GM12878 (cell line): ENCODE results near the gene ITSN2. TPM values are rescaled to one million over a fixed set of nuclear protein-coding genes. Genes with fewer than 3 reads are reported as not detected.

Experiments used
- BCLAF1 ChIP-seq: fragments of 450-650 bp; IDR thresholded peaks from 2 replicates; pipeline ENCODE4 v1.6.1; 2017; ENCODE audit warnings: antibody characterized with exemption, mild to moderate bottlenecking, moderate library complexity
- BHLHE40 ChIP-seq, 2 experiments: fragments of 450-650 bp in 1 of 2; IDR thresholded peaks; 2 replicates each; pipeline ENCODE4 v1.6.1; 2011 to 2017; ENCODE audit warnings: low read depth in 2 of 2, borderline replicate concordance in 1 of 2, improper control_type of control experiment in 1 of 2, low read length in 1 of 2, mild to moderate bottlenecking in 1 of 2
- BMI1 ChIP-seq: fragments of 450-650 bp; IDR thresholded peaks from 2 replicates; pipeline ENCODE4 v1.6.1; 2016; ENCODE audit warnings: mild to moderate bottlenecking, moderate library complexity, borderline replicate concordance
- DPF2 ChIP-seq: fragments of 450-650 bp; IDR thresholded peaks from 2 replicates; pipeline ENCODE4 v1.6.1; 2017; ENCODE audit warnings: mild to moderate bottlenecking
- FOXK2 ChIP-seq: fragments of 450-650 bp; IDR thresholded peaks from 2 replicates; pipeline ENCODE4 v1.6.1; 2017; ENCODE audit warnings: mild to moderate bottlenecking, moderate library complexity
- HDAC6 ChIP-seq: fragments of 200-600 bp; sonication (generic); IDR thresholded peaks from one replicate; pipeline ENCODE4 v1.8.0; 2017; ENCODE audit warnings: antibody characterized with exemption; ENCODE audit not compliant: unreplicated experiment
- HDGF ChIP-seq: fragments of 450-650 bp; IDR thresholded peaks from 2 replicates; pipeline ENCODE4 v1.6.1; 2016; ENCODE audit warnings: antibody characterized with exemption
- IKZF2 ChIP-seq, 2 experiments: fragments of 450-650 bp; IDR thresholded peaks; 2 replicates each; pipeline ENCODE4 v1.6.1; 2017; ENCODE audit warnings: mild to moderate bottlenecking in 2 of 2, moderate library complexity in 2 of 2
- NRF1 ChIP-seq: conservative IDR thresholded peaks from 2 replicates; pipeline ENCODE4 v1.6.1; 2011; ENCODE audit warnings: mild to moderate bottlenecking, low read depth, low read length, improper control_type of control experiment
- PAX5 ChIP-seq: IDR thresholded peaks from 2 replicates; pipeline ENCODE4 v1.6.1; 2011; ENCODE audit warnings: low read depth, low read length, borderline replicate concordance
- RCOR1 ChIP-seq: conservative IDR thresholded peaks from 2 replicates; pipeline ENCODE4 v1.6.1; 2012; ENCODE audit warnings: low read depth, low read length, improper control_type of control experiment
- SUZ12 ChIP-seq: fragments of 200-600 bp; sonication (generic); IDR thresholded peaks from one replicate; pipeline ENCODE4 v1.6.1; 2018; ENCODE audit warnings: antibody characterized with exemption, mild to moderate bottlenecking; ENCODE audit not compliant: unreplicated experiment
- ZBTB11 ChIP-seq: fragments of 450-650 bp; formaldehyde crosslinking; IDR thresholded peaks from 2 replicates; pipeline ENCODE4 v1.5.0; 2022; ENCODE audit warnings: mild to moderate bottlenecking, missing genetic modification characterization
- polyA plus RNA-seq, 11 experiments: library from polyadenylated mRNA; depleted of rRNA in 4 of 11; unstranded in 6 of 11; stranded (reverse) in 5 of 11; fragments of >200 nt; fragmentation: Nextera tagmentation in 4 of 11; fragmentation: Illumina TruSeq in 1 of 11; extraction: Ambion mirVana in 4 of 11; extraction: Trizol in 1 of 11; gene quantifications; 1 replicate in 1 of 11; 2 replicates in 10 of 11; pipeline versions ENCODE4 v1.2.1 to v1.2.3, GENCODE V29; 2011 to 2016; ENCODE audit warnings: inconsistent platforms in 2 of 11, missing spikeins in 2 of 11, low read depth in 1 of 11
- total RNA-seq, 4 experiments: library from RNA; depleted of rRNA in 3 of 4; stranded (reverse); fragments of >200 nt in 3 of 4; fragmentation: Illumina TruSeq in 1 of 4; extraction: Trizol in 1 of 4; gene quantifications; 2 replicates each; pipeline versions ENCODE4 v1.2.1 to v1.2.3, GENCODE V29; 2013 to 2021
- TF ChIP-seq, protein P1 (sequence below): fragments of 150-350 bp; IDR thresholded peaks from 2 replicates; pipeline ENCODE4 v1.6.1; 2016; ENCODE audit warnings: low read depth, low read length
- TF ChIP-seq, protein P2 (sequence below): fragments of 450-650 bp; IDR thresholded peaks from 2 replicates; pipeline ENCODE4 v1.6.1; 2016; ENCODE audit warnings: mild to moderate bottlenecking

The ITSN2 gene
- total and polyA plus RNA-seq, 10 of the 15 experiments (the other 5 are each of a cell fraction or from before 2014, with no cell fraction given), result 20.5 to 80.0 (median 54.7) TPM

GRCh38 chr2:24342110-24342910 is 18.0 kb downstream of the ITSN2 start (continued):
- TF ChIP-seq PAX5 (no peak), FOXK2 (no peak), HDAC6 (no peak), SUZ12 (no peak), BMI1 (no peak), NRF1 (no peak), HDGF (peak; percentile 74), ZBTB11 (CRISPR knock-in tag) (no peak), IKZF2 (IDR thresholded peaks at IDR 0.05) (peak in 1 of 2 experiments; percentile 24; a peak in 2 of 4 replicates), BHLHE40 (IDR thresholded peaks at IDR 0.05; ENCODE audit: borderline replicate concordance in 1 of 2, low read depth in 2 of 2, low read length in 1 of 2) (peak; percentile 64 to 81; a peak in 2 of 4 replicates), DPF2 (peak; percentile 13; the same call in 1 of the 2 replicates), BCLAF1 (no peak), RCOR1 (no peak)
- TF ChIP-seq, protein P1, sequence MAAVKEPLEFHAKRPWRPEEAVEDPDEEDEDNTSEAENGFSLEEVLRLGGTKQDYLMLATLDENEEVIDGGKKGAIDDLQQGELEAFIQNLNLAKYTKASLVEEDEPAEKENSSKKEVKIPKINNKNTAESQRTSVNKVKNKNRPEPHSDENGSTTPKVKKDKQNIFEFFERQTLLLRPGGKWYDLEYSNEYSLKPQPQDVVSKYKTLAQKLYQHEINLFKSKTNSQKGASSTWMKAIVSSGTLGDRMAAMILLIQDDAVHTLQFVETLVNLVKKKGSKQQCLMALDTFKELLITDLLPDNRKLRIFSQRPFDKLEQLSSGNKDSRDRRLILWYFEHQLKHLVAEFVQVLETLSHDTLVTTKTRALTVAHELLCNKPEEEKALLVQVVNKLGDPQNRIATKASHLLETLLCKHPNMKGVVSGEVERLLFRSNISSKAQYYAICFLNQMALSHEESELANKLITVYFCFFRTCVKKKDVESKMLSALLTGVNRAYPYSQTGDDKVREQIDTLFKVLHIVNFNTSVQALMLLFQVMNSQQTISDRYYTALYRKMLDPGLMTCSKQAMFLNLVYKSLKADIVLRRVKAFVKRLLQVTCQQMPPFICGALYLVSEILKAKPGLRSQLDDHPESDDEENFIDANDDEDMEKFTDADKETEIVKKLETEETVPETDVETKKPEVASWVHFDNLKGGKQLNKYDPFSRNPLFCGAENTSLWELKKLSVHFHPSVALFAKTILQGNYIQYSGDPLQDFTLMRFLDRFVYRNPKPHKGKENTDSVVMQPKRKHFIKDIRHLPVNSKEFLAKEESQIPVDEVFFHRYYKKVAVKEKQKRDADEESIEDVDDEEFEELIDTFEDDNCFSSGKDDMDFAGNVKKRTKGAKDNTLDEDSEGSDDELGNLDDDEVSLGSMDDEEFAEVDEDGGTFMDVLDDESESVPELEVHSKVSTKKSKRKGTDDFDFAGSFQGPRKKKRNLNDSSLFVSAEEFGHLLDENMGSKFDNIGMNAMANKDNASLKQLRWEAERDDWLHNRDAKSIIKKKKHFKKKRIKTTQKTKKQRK, result no peak
- TF ChIP-seq, protein P2, sequence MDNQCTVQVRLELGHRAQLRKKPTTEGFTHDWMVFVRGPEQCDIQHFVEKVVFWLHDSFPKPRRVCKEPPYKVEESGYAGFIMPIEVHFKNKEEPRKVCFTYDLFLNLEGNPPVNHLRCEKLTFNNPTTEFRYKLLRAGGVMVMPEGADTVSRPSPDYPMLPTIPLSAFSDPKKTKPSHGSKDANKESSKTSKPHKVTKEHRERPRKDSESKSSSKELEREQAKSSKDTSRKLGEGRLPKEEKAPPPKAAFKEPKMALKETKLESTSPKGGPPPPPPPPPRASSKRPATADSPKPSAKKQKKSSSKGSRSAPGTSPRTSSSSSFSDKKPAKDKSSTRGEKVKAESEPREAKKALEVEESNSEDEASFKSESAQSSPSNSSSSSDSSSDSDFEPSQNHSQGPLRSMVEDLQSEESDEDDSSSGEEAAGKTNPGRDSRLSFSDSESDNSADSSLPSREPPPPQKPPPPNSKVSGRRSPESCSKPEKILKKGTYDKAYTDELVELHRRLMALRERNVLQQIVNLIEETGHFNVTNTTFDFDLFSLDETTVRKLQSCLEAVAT, result no peak
